Activated CD8-positive, alpha-beta memory T cell treated with anti-CD3 and anti-CD28 coated beads for 4 hours (primary cell): ENCODE data around the gene PVRIG.
"Not testable (repeated sequence)": the region's sequence is repeated elsewhere in the genome, so short reads cannot be mapped to it uniquely, and the experiment has no call there.

Source experiments
- DNase-seq, 2 donors: peaks; one replicate each; pipeline ENCODE4 v3.0.0-alpha.2; 2020; ENCODE audit warnings: low read depth in 2 of 2

Gene PVRIG

GRCh38 chr7:100234660-100235317, 15.0 kb downstream of the PVRIG start:
- not testable (repeated sequence) for DNase-seq

GRCh38 chr7:100239975-100240374, 20.2 kb downstream of the PVRIG start:
- DNase-seq: not testable (repeated sequence)

GRCh38 chr7:100243385-100243784, 23.6 kb downstream of the PVRIG start:
- peak; percentile 36 to 54 for DNase-seq

- not testable (repeated sequence) for DNase-seq
Measured at GRCh38 chr7:100244988-100245605, 25.3 kb downstream of the PVRIG start.

- DNase-seq: not testable (repeated sequence)
Measured at GRCh38 chr7:100246121-100246864, 26.5 kb downstream of the PVRIG start.

GRCh38 chr7:100246865-100247137, 27.1 kb downstream of the PVRIG start:
- DNase-seq: not testable (repeated sequence)

GRCh38 chr7:100247152-100247757, 27.5 kb downstream of the PVRIG start:
- DNase-seq: no peak

GRCh38 chr7:100248483-100248882, 28.7 kb downstream of the PVRIG start:
- no peak for DNase-seq

- no peak for DNase-seq
Measured at GRCh38 chr7:100257017-100257416, 37.3 kb downstream of the PVRIG start.

GRCh38 chr7:100259984-100260383, 40.2 kb downstream of the PVRIG start:
- not testable (repeated sequence) for DNase-seq

- not testable (repeated sequence) for DNase-seq
Measured at GRCh38 chr7:100262896-100263295, 43.1 kb downstream of the PVRIG start.

- DNase-seq: not testable (repeated sequence)
Measured at GRCh38 chr7:100264223-100264622, 44.5 kb downstream of the PVRIG start.

- DNase-seq: not testable (repeated sequence)
Measured at GRCh38 chr7:100264669-100265165, 45.0 kb downstream of the PVRIG start.

- DNase-seq: not testable (repeated sequence)
Measured at GRCh38 chr7:100265851-100266250, 46.1 kb downstream of the PVRIG start.

GRCh38 chr7:100266576-100267354, 47.0 kb downstream of the PVRIG start:
- no peak for DNase-seq

- no peak for DNase-seq
Measured at GRCh38 chr7:100267648-100268047, 47.9 kb downstream of the PVRIG start.

GRCh38 chr7:100268882-100269281, 49.1 kb downstream of the PVRIG start:
- DNase-seq: not testable (repeated sequence)

GRCh38 chr7:100269306-100270045, 49.7 kb downstream of the PVRIG start:
- DNase-seq: not testable (repeated sequence)

GRCh38 chr7:100270046-100270918, 50.5 kb downstream of the PVRIG start:
- not testable (repeated sequence) for DNase-seq
